ENCODE measurements around the gene CDT1. TPM values are rescaled to one million over a fixed set of nuclear protein-coding genes. Genes with fewer than 3 reads are reported as not detected.

The CDT1 gene
- total RNA-seq, 1 experiment from 2014 or later, result 74.1 TPM

GRCh38 chr16:88847654-88848053, 44.1 kb downstream of the CDT1 start:
- no peaks in the 10 kb centered on the region for H3K23me2 ChIP-seq (ENCODE audit: insufficient read length, low read depth, low read length, poor library complexity, severe bottlenecking)
- H3K4me1 ChIP-seq (ENCODE audit: insufficient read depth, low read length), result no peaks in the 10 kb centered on the region
- H2BK120ac ChIP-seq (ENCODE audit: low read depth, low read length, poor library complexity, severe bottlenecking), result no peak overlapping the region
- H4K20me1 ChIP-seq (ENCODE audit: control insufficient read depth, insufficient read depth, insufficient read length), result no peaks in the 10 kb centered on the region
- no peak overlapping the region for H3K23ac ChIP-seq (ENCODE audit: insufficient read length, low read depth, low read length)
- no peak overlapping the region for H3K4ac ChIP-seq (ENCODE audit: low read depth, low read length)
- no peak overlapping the region for H4K5ac ChIP-seq (ENCODE audit: insufficient read length, low read depth, low read length)
- H4K8ac ChIP-seq (replicated peaks; ENCODE audit: insufficient read length, low read depth, low read length), result no peak overlapping the region
- DNase-seq, result no peak
- H2BK20ac ChIP-seq (ENCODE audit: low read depth, low read length, poor library complexity, severe bottlenecking), result no peak overlapping the region
- no peak overlapping the region for H2BK15ac ChIP-seq (ENCODE audit: low read depth, low read length)
- H3T11ph ChIP-seq (ENCODE audit: low read length), result no peak overlapping the region
- no peak overlapping the region for H3K27ac ChIP-seq (ENCODE audit: insufficient read length, low read depth, low read length)
- H3K79me2 ChIP-seq (ENCODE audit: insufficient read depth, low read length), result no peaks in the 10 kb centered on the region
- H3K56ac ChIP-seq (ENCODE audit: insufficient read length, low read depth, low read length), result no peak overlapping the region
- no peaks in the 10 kb centered on the region for H3K9me3 ChIP-seq (ENCODE audit: control insufficient read depth, low read depth, low read length)
- H3K4me2 ChIP-seq (ENCODE audit: insufficient read depth, insufficient read length, low read length), result no peak overlapping the region
- no peak overlapping the region for H2BK5ac ChIP-seq (ENCODE audit: insufficient read length, low read length)
- H3K79me1 ChIP-seq (ENCODE audit: insufficient read depth, low read depth, low read length, poor library complexity, severe bottlenecking), result no peaks in the 10 kb centered on the region
- H2AK5ac ChIP-seq (ENCODE audit: insufficient read length, low read length), result no peak overlapping the region
- H3K27me3 ChIP-seq (ENCODE audit: insufficient read depth, low read length), result no peaks in the 10 kb centered on the region
- H2AFZ ChIP-seq (ENCODE audit: low read length), result no peak overlapping the region
- Mint-ChIP-seq H3K9me3 (peaks cover 0 to 6% of the 10 kb centered on the region in 2 experiments; a peak in 2 of 5 replicates), H3K4me1 (no peaks in the 10 kb centered on the region), H3K4me3 (no peak overlapping the region), H3K27me3 (ENCODE audit: low read depth) (no peaks in the 10 kb centered on the region), H3K27ac (no peak overlapping the region; a peak in 1 of 7 replicates), H3K36me3 (ENCODE audit: insufficient read depth in 1 of 3, low read depth in 3 of 3) (peaks cover 8 to 19% (median 12%) of the 10 kb centered on the region in 3 experiments; a peak in 6 of 7 replicates)
- H3K18ac ChIP-seq (ENCODE audit: insufficient read length, low read depth, low read length), result no peak overlapping the region
- no peak overlapping the region for H3K14ac ChIP-seq (ENCODE audit: insufficient read depth, low read length)
- H3K9ac ChIP-seq (ENCODE audit: extremely low read depth, insufficient read length, low read length), result no peak overlapping the region
- no CpG with 5 or more reads among the region's 18 CpGs for WGBS (ENCODE audit: extremely low coverage, insufficient read length, low lambda C conversion rate)
- H4K91ac ChIP-seq (ENCODE audit: insufficient read length, low read depth, low read length), result no peak overlapping the region
- no peak overlapping the region for H2BK12ac ChIP-seq (ENCODE audit: insufficient read length, low read depth, low read length)
- no peak for TF ChIP-seq CTCF (conservative IDR thresholded peaks at IDR 0.05)

All from H9 (cell line).